Tibial nerve (tissue), 4 donors: Measurements from ENCODE around the gene DOC2B. TPM values are rescaled to one million over a fixed set of nuclear protein-coding genes. Genes with fewer than 3 reads are reported as not detected.
A peak's percentile ranks its signal among the peaks of the same experiment; 100 is the strongest.
"Not testable (repeated sequence)": the region's sequence is repeated elsewhere in the genome, so short reads cannot be mapped to it uniquely, and the experiment has no call there.

Experiments used
- DNase-seq, 2 donors: peaks; one replicate each; pipeline ENCODE4 v3.0.0-alpha.2; 2019; ENCODE audit warnings: low spot score in 2 of 2
- H3K27ac ChIP-seq, 4 donors: fragments of 200-600 bp; sonication (generic) in 3 of 4; one replicate each; pipeline ENCODE4 v1.5.1; 2017 to 2019; ENCODE audit warnings: mild to moderate bottlenecking in 1 of 4
- H3K27me3 ChIP-seq, 2 donors: fragments of 200-600 bp; sonication (generic) in 1 of 2; one replicate each; pipeline versions ENCODE4 v1.5.1 to v1.6.0; 2017 to 2019
- H3K36me3 ChIP-seq, 3 donors: fragments of 200-600 bp; sonication (generic); one replicate each; pipeline ENCODE4 v1.5.1; 2018 to 2019
- H3K4me1 ChIP-seq, 4 donors: fragments of 200-600 bp; sonication (generic) in 3 of 4; one replicate each; pipeline ENCODE4 v1.5.1; 2017 to 2019
- H3K4me3 ChIP-seq, 4 donors: fragments of 200-600 bp; sonication (generic) in 3 of 4; one replicate each; pipeline ENCODE4 v1.5.1; 2017 to 2019; ENCODE audit warnings: mild to moderate bottlenecking in 1 of 4, moderate library complexity in 1 of 4
- H3K9me3 ChIP-seq, 4 donors: fragments of 200-600 bp; sonication (generic) in 3 of 4; one replicate each; pipeline ENCODE4 v1.5.1; 2017 to 2019
- EP300 ChIP-seq, 2 donors: sonication (generic); formaldehyde crosslinking; IDR thresholded peaks; one replicate each; pipeline ENCODE4 v1.6.1; 2017; ENCODE audit warnings: antibody characterized with exemption in 2 of 2, mild to moderate bottlenecking in 1 of 2
- POLR2A ChIP-seq, 2 donors: fragments of 450-650 bp; IDR thresholded peaks; one replicate each; pipeline ENCODE4 v1.6.1; 2017; ENCODE audit warnings: antibody characterized with exemption in 2 of 2, mild to moderate bottlenecking in 2 of 2, moderate library complexity in 2 of 2
- WGBS, 2 donors: methylation state at CpG; one replicate each; pipeline ENCODE4 v1.1.5; 2018; 5-methylcytosine and 5-hydroxymethylcytosine counted together
- total RNA-seq, 4 donors: library from RNA; depleted of rRNA; stranded (reverse); fragments of >200 nt; gene quantifications; one replicate each; pipeline ENCODE4 v1.1.0, GENCODE V29; 2016
- TF ChIP-seq, protein P1 (sequence below), 5 experiments: fragments of 200-600 bp in 3 of 5; fragments of 450-650 bp in 2 of 5; sonication (generic) in 3 of 5; IDR thresholded peaks; one replicate each; pipeline ENCODE4 v1.5.1; 2016 to 2019; ENCODE audit warnings: antibody characterized with exemption in 5 of 5, mild to moderate bottlenecking in 3 of 5, moderate library complexity in 2 of 5

DOC2B gene
- total RNA-seq, 4 donors from 2014 or later = 11.7 to 29.4 (median 16.0) TPM

GRCh38 chr17:202501-202951 is 21.1 kb upstream of the DOC2B start:
- Histone ChIP-seq H3K27ac (no peak overlapping the region), H3K36me3 (no peaks in the 10 kb centered on the region), H3K27me3 (no peaks in the 10 kb centered on the region), H3K9me3 (peaks cover 0 to 6% (median 0%) of the 10 kb centered on the region in 4 donors), H3K4me1 (peaks cover 0 to 25% (median 0%) of the 10 kb centered on the region in 4 donors), H3K4me3 (no peak overlapping the region)
- TF ChIP-seq POLR2A (IDR thresholded peaks at IDR 0.05) (no peak), EP300 (IDR thresholded peaks at IDR 0.05) (no peak)
- TF ChIP-seq, protein P1, sequence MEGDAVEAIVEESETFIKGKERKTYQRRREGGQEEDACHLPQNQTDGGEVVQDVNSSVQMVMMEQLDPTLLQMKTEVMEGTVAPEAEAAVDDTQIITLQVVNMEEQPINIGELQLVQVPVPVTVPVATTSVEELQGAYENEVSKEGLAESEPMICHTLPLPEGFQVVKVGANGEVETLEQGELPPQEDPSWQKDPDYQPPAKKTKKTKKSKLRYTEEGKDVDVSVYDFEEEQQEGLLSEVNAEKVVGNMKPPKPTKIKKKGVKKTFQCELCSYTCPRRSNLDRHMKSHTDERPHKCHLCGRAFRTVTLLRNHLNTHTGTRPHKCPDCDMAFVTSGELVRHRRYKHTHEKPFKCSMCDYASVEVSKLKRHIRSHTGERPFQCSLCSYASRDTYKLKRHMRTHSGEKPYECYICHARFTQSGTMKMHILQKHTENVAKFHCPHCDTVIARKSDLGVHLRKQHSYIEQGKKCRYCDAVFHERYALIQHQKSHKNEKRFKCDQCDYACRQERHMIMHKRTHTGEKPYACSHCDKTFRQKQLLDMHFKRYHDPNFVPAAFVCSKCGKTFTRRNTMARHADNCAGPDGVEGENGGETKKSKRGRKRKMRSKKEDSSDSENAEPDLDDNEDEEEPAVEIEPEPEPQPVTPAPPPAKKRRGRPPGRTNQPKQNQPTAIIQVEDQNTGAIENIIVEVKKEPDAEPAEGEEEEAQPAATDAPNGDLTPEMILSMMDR (IDR thresholded peaks at IDR 0.05) = no peak
- WGBS, 2 donors = 80 to 85% methylated on average over 20 to 22 of the region's 23 CpGs
- DNase-seq = no peak

DNA sequence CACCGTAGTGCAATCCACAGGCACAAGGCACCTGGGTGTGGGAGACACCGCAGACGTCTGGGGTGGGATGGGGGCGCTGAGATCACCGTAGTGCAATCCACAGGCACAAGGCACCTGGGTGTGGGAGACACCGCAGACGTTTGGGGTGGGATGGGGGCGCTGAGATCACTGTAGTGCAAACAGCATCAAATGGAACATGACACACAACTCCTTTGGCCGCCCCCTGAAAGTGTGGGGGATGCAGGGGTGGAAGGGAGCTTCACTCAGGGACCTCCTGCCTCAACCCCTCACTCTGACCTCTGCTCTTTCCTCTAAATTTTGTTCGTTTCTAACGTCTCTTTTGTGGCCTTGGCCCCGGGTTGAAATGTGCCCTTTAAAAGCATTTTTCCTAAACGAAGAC is 20.3 kb upstream of the DOC2B start:
- not testable (repeated sequence) for H3K9me3 ChIP-seq, DNase-seq, H3K27me3 ChIP-seq, H3K4me3 ChIP-seq, H3K36me3 ChIP-seq, H3K27ac ChIP-seq
- H3K4me1 ChIP-seq = peaks cover 0 to 25% (median 0%) of the 10 kb centered on the region in 4 donors
- 34 to 63% methylated on average over 5 to 8 of the region's 13 CpGs for WGBS, 2 donors

DNA sequence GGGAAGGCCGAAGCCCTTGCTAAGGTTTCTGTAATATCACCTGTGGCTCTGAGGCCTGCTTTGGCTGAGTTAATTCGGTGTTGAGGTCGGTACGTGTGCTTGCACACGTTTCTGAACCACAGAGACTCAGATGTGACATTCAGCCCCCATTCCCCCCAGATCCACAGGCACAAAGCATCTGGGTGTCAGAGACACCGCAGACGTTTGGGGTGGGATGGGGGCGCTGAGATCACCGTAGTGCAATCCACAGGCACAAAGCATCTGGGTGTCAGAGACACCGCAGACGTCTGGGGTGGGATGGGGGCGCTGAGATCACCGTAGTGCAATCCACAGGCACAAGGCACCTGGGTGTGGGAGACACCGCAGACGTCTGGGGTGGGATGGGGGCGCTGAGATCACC is 19.8 kb upstream of the DOC2B start:
- H3K4me1 ChIP-seq = peaks cover 0 to 25% (median 0%) of the 10 kb centered on the region in 4 donors
- H3K27ac ChIP-seq, H3K4me3 ChIP-seq, H3K9me3 ChIP-seq, H3K36me3 ChIP-seq, H3K27me3 ChIP-seq, DNase-seq: not testable (repeated sequence)
- 75 to 76% methylated on average over 6 to 7 of the region's 16 CpGs for WGBS, 2 donors

GRCh38 chr17:200586-200985 is 19.1 kb upstream of the DOC2B start:
- H3K4me3 ChIP-seq = no peak overlapping the region
- 59 to 77% methylated on average over 10 of the region's 10 CpGs for WGBS, 2 donors
- DNase-seq = no peak
- H3K27ac ChIP-seq = peak overlapping the region in 1 of 4 donors; percentile 24
- peaks cover 0 to 12% of the 10 kb centered on the region in 2 donors for H3K27me3 ChIP-seq
- peaks cover 0 to 25% (median 0%) of the 10 kb centered on the region in 4 donors for H3K4me1 ChIP-seq
- H3K36me3 ChIP-seq = no peaks in the 10 kb centered on the region
- no peaks in the 10 kb centered on the region for H3K9me3 ChIP-seq
- TF ChIP-seq, protein P1 (IDR thresholded peaks at IDR 0.05) = no peak
- no peak for TF ChIP-seq POLR2A (IDR thresholded peaks at IDR 0.05)
- no peak for TF ChIP-seq EP300 (IDR thresholded peaks at IDR 0.05)

- Histone ChIP-seq H3K27ac (peak overlapping the region in 1 of 4 donors; percentile 37), H3K4me3 (no peak overlapping the region)
- no peak for DNase-seq
Observed at GRCh38 chr17:199806-200545, 18.5 kb upstream of the DOC2B start.

GRCh38 chr17:199191-199604 is 17.7 kb upstream of the DOC2B start:
- Histone ChIP-seq H3K27ac (peak overlapping the region in 1 of 4 donors; percentile 24), H3K27me3 (peaks cover 0 to 22% of the 10 kb centered on the region in 2 donors), H3K36me3 (no peaks in the 10 kb centered on the region), H3K4me1 (peaks cover 0 to 21% (median 0%) of the 10 kb centered on the region in 4 donors), H3K9me3 (no peaks in the 10 kb centered on the region), H3K4me3 (no peak overlapping the region)
- no peak for DNase-seq
- TF ChIP-seq, protein P1 (IDR thresholded peaks at IDR 0.05) = no peak
- no peak for TF ChIP-seq POLR2A (IDR thresholded peaks at IDR 0.05)
- no peak for TF ChIP-seq EP300 (IDR thresholded peaks at IDR 0.05)
- WGBS, 2 donors = 4 to 5% methylated on average over 8 of the region's 8 CpGs

More at GRCh38 chr17:199806-200545, 18.5 kb upstream of the DOC2B start:
- no peaks in the 10 kb centered on the region for H3K9me3 ChIP-seq
- peaks cover 0 to 23% (median 0%) of the 10 kb centered on the region in 4 donors for H3K4me1 ChIP-seq
- peaks cover 0 to 17% of the 10 kb centered on the region in 2 donors for H3K27me3 ChIP-seq
- peak in 1 of 2 donors; percentile 34 for TF ChIP-seq EP300 (IDR thresholded peaks at IDR 0.05)
- no peak for TF ChIP-seq POLR2A (IDR thresholded peaks at IDR 0.05)
- TF ChIP-seq, protein P1 (IDR thresholded peaks at IDR 0.05) = no peak
- 33 to 44% methylated on average over 10 to 14 of the region's 14 CpGs for WGBS, 2 donors
- H3K36me3 ChIP-seq = no peaks in the 10 kb centered on the region

DNA sequence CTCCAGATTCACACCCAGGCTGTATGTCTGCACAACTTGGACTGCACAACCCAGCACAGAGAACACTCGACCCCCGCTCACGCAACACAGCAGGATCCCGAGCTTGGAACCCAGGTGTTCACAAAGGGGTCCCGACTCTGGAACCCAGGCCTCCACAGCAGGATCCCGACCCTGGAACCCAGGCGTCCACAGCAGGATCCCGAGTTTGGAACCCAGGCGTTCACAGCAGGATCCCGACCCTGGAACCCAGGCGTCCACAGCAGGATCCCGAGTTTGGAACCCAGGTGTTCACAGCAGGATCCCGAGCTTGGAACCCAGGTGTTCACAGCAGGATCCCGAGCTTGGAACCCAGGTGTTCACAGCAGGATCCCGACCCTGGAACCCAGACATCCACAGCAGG is 16.8 kb upstream of the DOC2B start:
- H3K27ac ChIP-seq, H3K9me3 ChIP-seq, DNase-seq, H3K36me3 ChIP-seq, H3K4me3 ChIP-seq: not testable (repeated sequence)
- Histone ChIP-seq H3K27me3 (peaks cover 0 to 24% of the 10 kb centered on the region in 2 donors), H3K4me1 (peaks cover 0 to 21% (median 0%) of the 10 kb centered on the region in 4 donors)
- WGBS, 2 donors = 85 to 94% methylated on average over 15 of the region's 15 CpGs
